Renal pelvis (tissue), 4 donors: ENCODE measurements around the gene ZNF732. TPM values are rescaled to one million over a fixed set of nuclear protein-coding genes. Genes with fewer than 3 reads are reported as not detected.
"Not testable (repeated sequence)": the region's sequence is repeated elsewhere in the genome, so short reads cannot be mapped to it uniquely, and the experiment has no call there.

ENCODE experiments used
- DNase-seq: peaks from one replicate; pipeline ENCODE4 v3.0.0-alpha.2; 2013
- polyA plus RNA-seq, 3 donors: library from polyadenylated mRNA; unstranded; fragments of 120-200 nt; gene quantifications; one replicate each; pipeline ENCODE4 v1.2.1, GENCODE V29; 2013; ENCODE audit not compliant: insufficient read length in 3 of 3

Gene ZNF732
- polyA plus RNA-seq, 3 donors: 2.4 to 3.8 (median 3.6) TPM

DNA sequence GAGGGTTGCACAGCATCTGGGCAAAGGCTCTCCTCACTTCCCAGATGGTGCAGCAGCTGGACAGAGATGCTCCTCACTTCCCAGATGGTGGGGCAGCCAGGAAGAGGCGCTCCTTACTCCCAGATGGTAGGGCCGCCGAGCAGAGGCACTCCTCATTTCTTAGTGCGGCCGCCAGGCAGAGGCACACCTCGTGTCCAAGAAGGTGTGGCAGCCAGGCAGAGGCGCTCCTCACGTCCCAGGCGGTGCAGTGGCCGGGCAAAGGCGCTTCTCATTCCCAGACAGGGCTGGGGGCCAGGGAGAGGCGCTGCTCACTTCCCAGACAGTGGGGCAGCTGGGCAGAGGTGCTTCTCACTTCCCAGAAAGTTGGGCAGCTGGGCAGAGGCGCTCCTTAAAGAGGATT is 48.8 kb downstream of the ZNF732 start:
- DNase-seq: no peak

- no peak for DNase-seq
Observed at GRCh38 chr4:253936-254756, 51.1 kb downstream of the ZNF732 start.

DNA sequence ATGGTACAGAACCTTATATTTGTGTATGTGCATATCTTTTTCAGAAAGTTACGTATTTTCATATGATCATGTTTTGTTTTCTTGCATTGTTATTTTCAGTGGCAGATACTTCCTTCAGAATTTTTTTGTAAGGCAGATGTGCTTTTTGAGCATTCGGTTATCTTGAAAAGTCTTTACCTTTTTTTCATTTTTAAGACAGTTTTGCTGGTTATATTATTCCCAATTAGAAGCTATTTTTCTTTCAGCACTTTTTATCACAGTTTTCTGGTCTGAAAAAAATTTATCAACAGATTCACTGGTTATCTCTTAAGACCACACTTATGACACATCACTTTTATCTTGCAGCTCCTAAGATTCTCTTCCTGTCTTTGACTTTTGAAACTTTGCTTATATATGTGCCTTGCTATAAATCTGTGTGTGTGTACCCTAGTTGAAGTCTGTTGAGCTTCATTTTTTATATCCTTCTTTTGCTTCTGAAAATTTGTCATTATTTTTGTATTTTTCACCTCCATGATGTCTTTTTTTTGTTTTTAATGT is 53.1 kb downstream of the ZNF732 start:
- no peak for DNase-seq

GRCh38 chr4:244471-244870 is 60.8 kb downstream of the ZNF732 start:
- DNase-seq: no peak

DNA sequence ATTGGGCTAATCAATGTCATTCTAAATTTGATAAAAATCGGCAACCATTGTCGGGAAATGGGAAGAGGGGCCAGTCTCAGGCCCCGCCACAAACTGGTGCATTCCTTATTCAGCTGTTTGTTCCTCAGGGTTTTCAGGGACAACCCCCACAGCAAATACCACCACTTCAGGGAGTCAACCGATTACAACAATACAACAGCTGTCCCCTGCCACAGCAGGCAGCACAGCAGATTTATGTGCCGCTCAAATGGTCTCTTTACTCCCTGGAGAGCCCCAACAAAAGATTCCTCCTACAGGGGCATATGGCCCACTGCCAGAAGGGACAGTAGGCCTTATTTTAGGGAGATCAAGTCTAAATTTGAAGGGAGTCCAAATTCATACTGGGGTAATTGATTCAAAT is 61.8 kb downstream of the ZNF732 start:
- no peak for DNase-seq

DNA sequence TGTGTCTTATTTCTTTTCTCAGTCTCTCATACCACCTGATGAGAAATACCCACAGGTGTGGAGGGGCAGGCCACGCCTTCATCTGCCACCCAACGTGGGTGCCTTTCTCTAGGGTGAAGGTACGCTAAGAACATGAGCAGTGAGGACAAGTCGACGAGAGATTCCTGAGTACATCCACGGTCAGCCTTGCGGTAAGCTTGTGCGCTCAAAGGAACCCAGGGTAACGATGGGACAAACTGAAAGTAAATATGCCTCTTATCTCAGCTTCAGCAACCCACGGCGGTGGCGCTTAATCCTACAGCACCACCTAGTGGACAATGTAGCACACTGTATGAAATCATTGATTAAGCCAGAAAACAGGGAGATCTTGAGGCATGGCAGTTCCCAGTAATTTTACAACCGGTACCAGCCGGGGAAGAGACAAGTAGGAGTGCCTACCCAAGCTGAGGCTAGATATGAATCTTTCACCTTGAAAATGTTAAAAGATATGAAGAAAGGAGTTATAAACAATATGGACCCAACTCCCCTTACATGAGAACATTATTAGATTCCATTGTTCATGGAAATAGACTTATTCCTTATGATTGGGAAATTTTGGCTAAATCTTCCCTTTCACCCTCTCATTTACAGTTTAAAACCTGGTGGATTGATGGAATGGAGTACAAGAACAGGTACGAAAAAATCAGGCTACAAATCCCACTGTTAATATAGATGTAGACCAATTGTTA is 63.0 kb downstream of the ZNF732 start:
- DNase-seq: peak; percentile 23

DNA sequence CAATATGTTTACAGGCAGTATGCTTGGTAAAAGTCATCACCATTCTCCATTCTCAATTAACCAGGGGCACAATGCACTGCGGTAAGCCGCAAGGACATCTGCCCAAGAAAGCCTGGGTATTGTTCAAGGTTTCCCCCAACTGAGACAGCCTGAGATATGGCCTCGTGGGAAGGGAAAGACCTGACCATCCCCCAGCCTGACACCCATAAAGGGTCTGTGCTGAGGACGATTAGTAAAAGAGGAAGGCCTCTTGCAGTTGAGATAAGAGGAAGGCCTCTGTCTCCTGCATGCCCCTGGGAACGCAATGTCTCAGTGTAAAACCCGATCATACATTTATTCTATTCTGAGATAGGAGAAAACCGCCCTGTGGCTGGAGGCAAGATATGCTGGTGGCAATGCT is 63.9 kb downstream of the ZNF732 start:
- DNase-seq: not testable (repeated sequence)

GRCh38 chr4:236028-236427 is 69.2 kb downstream of the ZNF732 start:
- no peak for DNase-seq

GRCh38 chr4:234178-234577 is 71.1 kb downstream of the ZNF732 start:
- DNase-seq: no peak

DNA sequence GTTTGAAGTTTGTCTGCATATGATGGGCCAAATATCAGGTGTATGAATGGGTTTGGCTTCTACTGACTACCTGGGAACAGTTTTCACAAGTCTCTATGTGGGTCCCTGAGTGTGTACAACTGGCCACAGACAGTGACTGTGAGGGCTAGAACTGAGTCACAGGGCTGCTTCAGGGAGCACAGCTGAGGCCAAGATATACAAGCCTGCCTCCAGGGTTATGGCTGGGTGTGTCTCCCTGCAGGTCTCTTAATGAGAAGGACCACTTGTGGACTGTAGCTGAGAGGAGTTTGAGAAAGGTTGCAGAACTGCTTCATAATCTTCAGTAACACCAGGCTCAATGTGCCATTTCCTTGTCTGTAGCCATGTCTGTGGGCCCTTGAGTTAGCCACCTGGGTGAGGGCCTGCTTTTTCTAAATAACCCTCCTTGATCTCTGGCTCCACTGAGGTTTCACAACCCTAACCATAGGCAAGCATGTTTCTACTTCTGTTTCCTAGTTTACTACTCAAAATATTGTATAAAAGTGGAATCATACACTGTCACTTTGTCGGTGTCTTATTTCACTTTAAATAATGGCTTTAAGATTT is 81.3 kb downstream of the ZNF732 start:
- no peak for DNase-seq

Other genes with a start within 250 kb of the ZNF732 start
- gene ZNF718, start 181.0 kb downstream of the ZNF732 start, polyA plus RNA-seq: 10 to 100 TPM; 11.1 to 21.7 (median 18.1) TPM
- gene ZNF141, start 32.3 kb upstream of the ZNF732 start, polyA plus RNA-seq: 10 to 100 TPM; 23.7 to 46.5 (median 40.6) TPM
- 10 to 100 TPM; 31.8 to 43.9 (median 38.5) TPM for gene ZNF721, start 193.7 kb upstream of the ZNF732 start, polyA plus RNA-seq
- 10 to 100 TPM; 52.5 to 90.1 (median 82.2) TPM for gene PIGG, start 193.7 kb upstream of the ZNF732 start, polyA plus RNA-seq